Measurements from ENCODE around the gene PRKG2. TPM values are rescaled to one million over a fixed set of nuclear protein-coding genes. Genes with fewer than 3 reads are reported as not detected.

Gene PRKG2
- total RNA-seq, 2 experiments from 2014 or later, result 0.27 to 0.39 TPM

GRCh38 chr4:81194286-81194685 is 20.7 kb downstream of the PRKG2 start:
- Mint-ChIP-seq H3K4me3 (no peak overlapping the region), H3K27ac (no peak overlapping the region), H3K27me3 (peaks cover 3% of the 10 kb centered on the region), H3K4me1 (ENCODE audit: low read depth) (no peaks in the 10 kb centered on the region), H3K36me3 (ENCODE audit: low read depth) (no peaks in the 10 kb centered on the region), H3K9me3 (peaks cover 3% of the 10 kb centered on the region)
- CTCF ChIA-PET, result no interaction called here
- DNase-seq (no peak), ATAC-seq (ENCODE audit: poor library complexity) (no peak)
- H3K9me3 ChIP-seq (ENCODE audit: control insufficient read depth in 1 of 2, insufficient read depth in 1 of 2, low read length in 2 of 2), result no peaks in the 10 kb centered on the region
- H3K27me3 ChIP-seq (ENCODE audit: control insufficient read depth in 1 of 2, insufficient read depth in 2 of 2, low read length in 2 of 2), result no peaks in the 10 kb centered on the region
- POLR2A ChIA-PET, result no interaction called here
- H3K4me1 ChIP-seq (ENCODE audit: insufficient read depth, low read length), result no peaks in the 10 kb centered on the region
- no peaks in the 10 kb centered on the region for H3K36me3 ChIP-seq (ENCODE audit: insufficient read depth, low read length)
- no peak overlapping the region for H3K27ac ChIP-seq (ENCODE audit: low read depth in 1 of 2, low read length in 2 of 2)
- TF ChIP-seq CTCF (IDR thresholded peaks at IDR 0.05), result no peak
- intact Hi-C loops (cut with DNase I, micrococcal nuclease), result no loop called here
- no peak overlapping the region for H3K4me3 ChIP-seq (ENCODE audit: low read length)

GRCh38 chr4:81180916-81181315 is 34.1 kb downstream of the PRKG2 start:
- POLR2A ChIA-PET, result no interaction called here

GRCh38 chr4:81179326-81179725 is 35.7 kb downstream of the PRKG2 start:
- H3K27ac Mint-ChIP-seq, result no peak overlapping the region
- no peak for TF ChIP-seq CTCF (IDR thresholded peaks at IDR 0.05)
- Histone ChIP-seq H3K27me3 (ENCODE audit: control insufficient read depth in 1 of 2, insufficient read depth in 2 of 2, low read length in 2 of 2) (no peaks in the 10 kb centered on the region), H3K27ac (ENCODE audit: low read depth in 1 of 2, low read length in 2 of 2) (no peak overlapping the region), H3K9me3 (ENCODE audit: control insufficient read depth in 1 of 2, insufficient read depth in 1 of 2, low read length in 2 of 2) (peaks cover 0 to 15% of the 10 kb centered on the region in 2 experiments), H3K4me3 (ENCODE audit: low read length) (no peak overlapping the region), H3K36me3 (ENCODE audit: insufficient read depth, low read length) (no peaks in the 10 kb centered on the region), H3K4me1 (ENCODE audit: insufficient read depth, low read length) (no peaks in the 10 kb centered on the region)
- H3K27me3 Mint-ChIP-seq, result peaks cover 5% of the 10 kb centered on the region
- no peak for DNase-seq
- H3K4me3 Mint-ChIP-seq, result no peak overlapping the region
- CTCF ChIA-PET, result no interaction called here
- H3K9me3 Mint-ChIP-seq, result no peaks in the 10 kb centered on the region
- no peaks in the 10 kb centered on the region for H3K4me1 Mint-ChIP-seq (ENCODE audit: low read depth)
- ATAC-seq (ENCODE audit: poor library complexity), result no peak
- POLR2A ChIA-PET, result no interaction called here
- no peaks in the 10 kb centered on the region for H3K36me3 Mint-ChIP-seq (ENCODE audit: low read depth)
- intact Hi-C loops (cut with DNase I, micrococcal nuclease), result no loop called here

More at GRCh38 chr4:81180916-81181315, 34.1 kb downstream of the PRKG2 start:
- CTCF ChIA-PET, result no interaction called here
- no peaks in the 10 kb centered on the region for H3K4me1 ChIP-seq (ENCODE audit: insufficient read depth, low read length)
- no peaks in the 10 kb centered on the region for H3K9me3 Mint-ChIP-seq
- intact Hi-C loops (cut with DNase I, micrococcal nuclease), result no loop called here
- no peak overlapping the region for H3K4me3 Mint-ChIP-seq
- no peaks in the 10 kb centered on the region for H3K36me3 Mint-ChIP-seq (ENCODE audit: low read depth)
- TF ChIP-seq CTCF (IDR thresholded peaks at IDR 0.05), result no peak
- H3K27me3 Mint-ChIP-seq, result peaks cover 5% of the 10 kb centered on the region
- H3K4me3 ChIP-seq (ENCODE audit: low read length), result no peak overlapping the region
- H3K27ac ChIP-seq (ENCODE audit: low read depth in 1 of 2, low read length in 2 of 2), result no peak overlapping the region
- ATAC-seq (ENCODE audit: poor library complexity) (no peak), DNase-seq (no peak)
- H3K27ac Mint-ChIP-seq, result no peak overlapping the region
- peaks cover 0 to 15% of the 10 kb centered on the region in 2 experiments for H3K9me3 ChIP-seq (ENCODE audit: control insufficient read depth in 1 of 2, insufficient read depth in 1 of 2, low read length in 2 of 2)
- H3K4me1 Mint-ChIP-seq (ENCODE audit: low read depth), result no peaks in the 10 kb centered on the region
- no peaks in the 10 kb centered on the region for H3K36me3 ChIP-seq (ENCODE audit: insufficient read depth, low read length)
- no peaks in the 10 kb centered on the region for H3K27me3 ChIP-seq (ENCODE audit: control insufficient read depth in 1 of 2, insufficient read depth in 2 of 2, low read length in 2 of 2)
